Measurements from ENCODE around the gene CAMTA1. TPM values are rescaled to one million over a fixed set of nuclear protein-coding genes. Genes with fewer than 3 reads are reported as not detected.
A peak's percentile ranks its signal among the peaks of the same experiment; 100 is the strongest.

The CAMTA1 gene
- polyA plus RNA-seq, 1 experiment = 23.1 TPM

GRCh38 chr1:6922096-6922931 is 137.1 kb downstream of the CAMTA1 start:
- CTCF ChIA-PET = interaction anchor here (1.2 kb wide), 1 partner anchor 10 kb away, joined by 6 read pairs; no protein-coding TSS in a partner anchor
- H3K4me3 ChIP-seq (ENCODE audit: low read depth, low read length) = no peak overlapping the region
- no peaks in the 10 kb centered on the region for H3K36me3 ChIP-seq (ENCODE audit: control insufficient read depth, insufficient read depth, low read length)
- no peaks in the 10 kb centered on the region for H3K27me3 ChIP-seq (ENCODE audit: control insufficient read depth, insufficient read depth, low read length)
- DNase-seq (ENCODE audit: low read depth) = peak; percentile 83
- TF ChIP-seq, protein P1, sequence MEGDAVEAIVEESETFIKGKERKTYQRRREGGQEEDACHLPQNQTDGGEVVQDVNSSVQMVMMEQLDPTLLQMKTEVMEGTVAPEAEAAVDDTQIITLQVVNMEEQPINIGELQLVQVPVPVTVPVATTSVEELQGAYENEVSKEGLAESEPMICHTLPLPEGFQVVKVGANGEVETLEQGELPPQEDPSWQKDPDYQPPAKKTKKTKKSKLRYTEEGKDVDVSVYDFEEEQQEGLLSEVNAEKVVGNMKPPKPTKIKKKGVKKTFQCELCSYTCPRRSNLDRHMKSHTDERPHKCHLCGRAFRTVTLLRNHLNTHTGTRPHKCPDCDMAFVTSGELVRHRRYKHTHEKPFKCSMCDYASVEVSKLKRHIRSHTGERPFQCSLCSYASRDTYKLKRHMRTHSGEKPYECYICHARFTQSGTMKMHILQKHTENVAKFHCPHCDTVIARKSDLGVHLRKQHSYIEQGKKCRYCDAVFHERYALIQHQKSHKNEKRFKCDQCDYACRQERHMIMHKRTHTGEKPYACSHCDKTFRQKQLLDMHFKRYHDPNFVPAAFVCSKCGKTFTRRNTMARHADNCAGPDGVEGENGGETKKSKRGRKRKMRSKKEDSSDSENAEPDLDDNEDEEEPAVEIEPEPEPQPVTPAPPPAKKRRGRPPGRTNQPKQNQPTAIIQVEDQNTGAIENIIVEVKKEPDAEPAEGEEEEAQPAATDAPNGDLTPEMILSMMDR (IDR thresholded peaks at IDR 0.05; ENCODE audit: insufficient read depth, low read depth, low read length) = no peak
- POLR2A ChIA-PET = no interaction called here

DNA sequence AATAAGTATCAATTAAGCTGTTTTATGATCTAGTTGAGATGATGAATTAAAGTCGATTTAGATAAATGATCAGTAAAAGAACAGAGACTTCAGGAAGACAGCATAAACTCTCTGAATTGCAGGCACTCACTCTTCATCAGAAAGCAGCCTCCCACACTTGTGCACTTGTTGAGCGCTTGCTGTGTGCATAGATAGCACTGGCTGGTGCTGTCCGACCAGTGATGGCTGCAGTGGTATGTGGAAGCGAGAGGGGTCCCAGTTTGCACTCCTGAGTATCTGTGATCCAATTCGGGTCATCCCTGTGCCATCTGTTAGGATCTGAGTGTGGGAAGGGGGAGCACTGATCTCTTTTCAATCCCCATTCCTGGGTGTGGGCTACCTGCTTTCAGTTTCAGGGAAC is 137.8 kb downstream of the CAMTA1 start:
- ChIA-PET POLR2A (no interaction called here), CTCF (no interaction called here)
- Histone ChIP-seq H3K4me3 (ENCODE audit: low read depth, low read length) (no peak overlapping the region), H3K36me3 (ENCODE audit: control insufficient read depth, insufficient read depth, low read length) (no peaks in the 10 kb centered on the region), H3K27me3 (ENCODE audit: control insufficient read depth, insufficient read depth, low read length) (no peaks in the 10 kb centered on the region)
- DNase-seq (ENCODE audit: low read depth) = no peak
- TF ChIP-seq, protein P1 (IDR thresholded peaks at IDR 0.05; ENCODE audit: insufficient read depth, low read depth, low read length) = no peak

GRCh38 chr1:6923416-6923815 is 138.2 kb downstream of the CAMTA1 start:
- Histone ChIP-seq H3K36me3 (ENCODE audit: control insufficient read depth, insufficient read depth, low read length) (no peaks in the 10 kb centered on the region), H3K27me3 (ENCODE audit: control insufficient read depth, insufficient read depth, low read length) (no peaks in the 10 kb centered on the region), H3K4me3 (ENCODE audit: low read depth, low read length) (no peak overlapping the region)
- POLR2A ChIA-PET = no interaction called here
- DNase-seq (ENCODE audit: low read depth) = no peak
- TF ChIP-seq, protein P1 (IDR thresholded peaks at IDR 0.05; ENCODE audit: insufficient read depth, low read depth, low read length) = no peak
- CTCF ChIA-PET = no interaction called here

DNA sequence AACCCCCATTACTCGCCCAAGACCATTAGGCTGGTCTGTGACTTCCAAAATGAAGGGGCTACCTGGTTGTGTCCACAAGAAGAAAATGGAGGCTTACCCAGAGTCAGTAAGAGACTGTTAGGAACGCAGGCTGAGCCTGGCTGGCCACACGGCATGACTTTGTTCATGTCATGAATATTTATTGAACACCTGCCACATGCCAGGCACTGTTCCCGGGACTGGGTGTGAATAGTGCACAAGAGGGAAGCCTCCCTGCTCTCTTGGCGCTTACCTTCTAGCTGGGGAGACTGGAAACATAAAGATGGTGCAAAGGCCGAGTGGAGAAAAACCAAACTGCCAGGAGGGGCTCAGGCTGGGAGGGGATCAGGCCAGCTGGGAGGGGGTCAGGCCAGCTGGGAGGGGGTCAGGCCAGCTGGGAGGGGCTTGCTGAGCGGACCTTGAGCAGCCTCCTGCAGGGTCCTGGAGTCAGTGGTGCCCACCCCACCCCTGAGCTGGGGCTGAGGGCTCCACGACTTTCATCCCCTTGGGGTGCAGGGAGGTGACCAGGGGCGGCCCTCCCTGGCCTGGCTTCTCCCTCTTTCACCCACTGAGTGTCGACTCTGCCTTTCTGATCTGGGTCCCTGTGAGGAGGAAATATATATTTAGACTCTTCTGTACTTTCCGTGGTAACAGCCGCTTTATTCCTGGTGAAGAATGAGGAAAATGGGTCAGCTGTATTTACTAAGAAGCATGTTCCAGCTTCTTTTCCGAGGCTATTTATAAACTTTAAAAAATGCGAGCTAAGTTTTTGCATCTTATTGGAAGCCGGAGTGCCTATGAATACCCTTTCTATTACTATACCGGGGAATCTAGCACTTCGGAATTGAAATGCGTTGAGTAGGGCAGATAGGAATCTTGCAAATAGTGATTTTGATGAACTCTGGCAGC is 139.0 kb downstream of the CAMTA1 start:
- ChIA-PET CTCF (no interaction called here), POLR2A (no interaction called here)
- no peaks in the 10 kb centered on the region for H3K36me3 ChIP-seq (ENCODE audit: control insufficient read depth, insufficient read depth, low read length)
- H3K4me3 ChIP-seq (ENCODE audit: low read depth, low read length) = no peak overlapping the region
- no peaks in the 10 kb centered on the region for H3K27me3 ChIP-seq (ENCODE audit: control insufficient read depth, insufficient read depth, low read length)
- no peak for DNase-seq (ENCODE audit: low read depth)
- TF ChIP-seq, protein P1 (IDR thresholded peaks at IDR 0.05; ENCODE audit: insufficient read depth, low read depth, low read length) = no peak

DNA sequence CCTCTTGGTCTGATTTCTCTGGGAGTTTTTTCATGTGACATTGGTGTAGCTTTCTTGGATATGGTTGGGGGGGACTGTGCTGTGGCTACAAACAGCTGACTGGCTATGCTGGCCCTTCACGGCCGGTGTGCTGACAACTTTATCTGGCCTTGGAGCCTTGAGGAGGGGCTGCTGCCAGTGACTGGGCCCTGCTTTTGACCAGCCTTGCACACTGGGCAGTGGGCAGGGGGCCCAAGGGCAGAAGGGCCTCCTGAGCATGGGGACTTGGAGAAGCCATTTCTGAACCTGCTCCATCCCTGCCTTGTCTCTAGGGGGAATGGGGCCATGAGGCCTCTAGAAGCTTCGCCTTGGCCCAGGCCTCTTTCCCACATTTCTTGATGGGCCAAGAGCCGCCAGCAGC is 139.6 kb downstream of the CAMTA1 start:
- TF ChIP-seq, protein P1 (IDR thresholded peaks at IDR 0.05; ENCODE audit: insufficient read depth, low read depth, low read length) = no peak
- Histone ChIP-seq H3K27me3 (ENCODE audit: control insufficient read depth, insufficient read depth, low read length) (no peaks in the 10 kb centered on the region; the same call in 1 of the 2 replicates), H3K36me3 (ENCODE audit: control insufficient read depth, insufficient read depth, low read length) (no peaks in the 10 kb centered on the region), H3K4me3 (ENCODE audit: low read depth, low read length) (no peak overlapping the region)
- ChIA-PET CTCF (no interaction called here), POLR2A (no interaction called here)
- no peak for DNase-seq (ENCODE audit: low read depth)
